Neural cell (in vitro differentiated cells): ENCODE measurements around the gene AMFR. TPM values are rescaled to one million over a fixed set of nuclear protein-coding genes. Genes with fewer than 3 reads are reported as not detected.

Experiments
- H2AFZ ChIP-seq: fragments of 200-600, 300-800 bp; sonication (generic), shearing (Covaris generic); 2 replicates; pipeline ENCODE4 v1.6.0; 2014; ENCODE audit warnings: low read depth, mild to moderate bottlenecking, antibody characterized with exemption, low read length, moderate library complexity
- H3F3A ChIP-seq: fragments of 200-600 bp; shearing (Covaris generic); 2 replicates; pipeline ENCODE4 v1.6.1; 2016; ENCODE audit warnings: mild to moderate bottlenecking, moderate library complexity, mixed read lengths, antibody characterized with exemption, low read length; ENCODE audit not compliant: insufficient read depth, poor library complexity, severe bottlenecking
- H3K27ac ChIP-seq: fragments of 200-600, 300-800 bp; sonication (generic), shearing (Covaris generic); 2 replicates; pipeline ENCODE4 v1.5.1; 2014; ENCODE audit warnings: mild to moderate bottlenecking, low read length, moderate library complexity
- H3K27me3 ChIP-seq: fragments of 300-800, 200-600 bp; sonication (generic), shearing (Covaris generic); 2 replicates; pipeline ENCODE4 v1.6.0; 2014; ENCODE audit warnings: mild to moderate bottlenecking, low read depth, low read length, moderate library complexity; ENCODE audit not compliant: insufficient read depth
- H3K36me3 ChIP-seq: fragments of 300-800, 200-600 bp; sonication (generic), shearing (Covaris generic); 2 replicates; pipeline ENCODE4 v1.5.1; 2014; ENCODE audit warnings: mild to moderate bottlenecking, antibody characterized with exemption, low read length, moderate library complexity; ENCODE audit not compliant: insufficient read depth
- H3K4me2 ChIP-seq: fragments of 300-800, 200-600 bp; sonication (generic), shearing (Covaris generic); 2 replicates; pipeline ENCODE4 v1.6.0; 2014; ENCODE audit warnings: mild to moderate bottlenecking, low read length
- H3K4me3 ChIP-seq: fragments of 300-800, 200-600 bp; sonication (generic), shearing (Covaris generic); 2 replicates; pipeline ENCODE4 v1.5.1; 2014; ENCODE audit warnings: mild to moderate bottlenecking, low read length, moderate library complexity
- H3K79me2 ChIP-seq: fragments of 200-600 bp; shearing (Covaris generic); replicated peaks from 2 replicates; pipeline ENCODE4 v1.6.0; 2014; ENCODE audit warnings: mild to moderate bottlenecking, low read length, moderate library complexity; ENCODE audit not compliant: insufficient read depth
- H3K9ac ChIP-seq: fragments of 300-800, 200-600 bp; sonication (generic), shearing (Covaris generic); 2 replicates; pipeline ENCODE4 v1.6.1; 2016; ENCODE audit warnings: mild to moderate bottlenecking, low read length, mixed read lengths
- H3K9me2 ChIP-seq: fragments of 200-600 bp; shearing (Covaris generic); 2 replicates; pipeline ENCODE4 v1.6.1; 2016; ENCODE audit warnings: mild to moderate bottlenecking, low read length, mixed read lengths; ENCODE audit not compliant: insufficient read depth
- H3K9me3 ChIP-seq: fragments of 200-600, 300-800 bp; sonication (generic), shearing (Covaris generic); 2 replicates; pipeline ENCODE4 v1.6.1; 2016; ENCODE audit warnings: mild to moderate bottlenecking, mixed run types, low read length, moderate library complexity, mixed read lengths
- H4K20me1 ChIP-seq: fragments of 200-600 bp; shearing (Covaris generic); 2 replicates; pipeline ENCODE4 v1.6.1; 2016; ENCODE audit warnings: mild to moderate bottlenecking, mixed run types; ENCODE audit not compliant: insufficient read depth
- EP300 ChIP-seq: fragments of 450-650 bp; conservative IDR thresholded peaks from 2 replicates; pipeline ENCODE4 v1.6.1; 2014; ENCODE audit warnings: antibody characterized with exemption, mild to moderate bottlenecking, moderate library complexity; ENCODE audit not compliant: poor library complexity, severe bottlenecking
- EZH2 ChIP-seq: fragments of 200-600, 300-800 bp; shearing (Covaris generic), sonication (generic); IDR thresholded peaks from 2 replicates; pipeline ENCODE4 v1.6.1; 2014; ENCODE audit warnings: antibody characterized with exemption, low read length, borderline replicate concordance, mild to moderate bottlenecking; ENCODE audit not compliant: insufficient read depth, poor library complexity, severe bottlenecking
- MXI1 ChIP-seq: fragments of 450-650 bp; conservative IDR thresholded peaks from 2 replicates; pipeline ENCODE4 v1.6.1; 2014; ENCODE audit warnings: antibody characterized with exemption, mild to moderate bottlenecking; ENCODE audit not compliant: poor library complexity, severe bottlenecking
- POLR2AphosphoS5 ChIP-seq: IDR thresholded peaks from 2 replicates; pipeline ENCODE4 v1.6.1; 2012
- RAD21 ChIP-seq: fragments of 450-650 bp; conservative IDR thresholded peaks from 2 replicates; pipeline ENCODE4 v1.6.1; 2014; ENCODE audit warnings: antibody characterized with exemption, mild to moderate bottlenecking, moderate library complexity
- SMC3 ChIP-seq: fragments of 450-650 bp; conservative IDR thresholded peaks from 2 replicates; pipeline ENCODE4 v1.6.1; 2014; ENCODE audit warnings: antibody characterized with exemption, mild to moderate bottlenecking, moderate library complexity; ENCODE audit not compliant: poor library complexity
- TAF1 ChIP-seq: IDR thresholded peaks from 2 replicates; pipeline ENCODE4 v1.6.1; 2012; ENCODE audit warnings: low read depth
- polyA plus RNA-seq: library from polyadenylated mRNA; depleted of rRNA; stranded (reverse); fragments of >200 nt; gene quantifications from 2 replicates; pipeline ENCODE4 v1.2.3, GENCODE V29; 2014
- TF ChIP-seq, protein P1 (sequence below): fragments of 450-650 bp; IDR thresholded peaks from 2 replicates; pipeline ENCODE4 v1.5.1; 2014; ENCODE audit warnings: antibody characterized with exemption, mild to moderate bottlenecking, moderate library complexity; ENCODE audit not compliant: poor library complexity, severe bottlenecking
- TF ChIP-seq, protein P2 (sequence below): IDR thresholded peaks from 2 replicates; pipeline ENCODE4 v1.6.1; 2012; ENCODE audit warnings: borderline replicate concordance

AMFR gene
- polyA plus RNA-seq, 1 donor from 2014 or later: 101 TPM

DNA sequence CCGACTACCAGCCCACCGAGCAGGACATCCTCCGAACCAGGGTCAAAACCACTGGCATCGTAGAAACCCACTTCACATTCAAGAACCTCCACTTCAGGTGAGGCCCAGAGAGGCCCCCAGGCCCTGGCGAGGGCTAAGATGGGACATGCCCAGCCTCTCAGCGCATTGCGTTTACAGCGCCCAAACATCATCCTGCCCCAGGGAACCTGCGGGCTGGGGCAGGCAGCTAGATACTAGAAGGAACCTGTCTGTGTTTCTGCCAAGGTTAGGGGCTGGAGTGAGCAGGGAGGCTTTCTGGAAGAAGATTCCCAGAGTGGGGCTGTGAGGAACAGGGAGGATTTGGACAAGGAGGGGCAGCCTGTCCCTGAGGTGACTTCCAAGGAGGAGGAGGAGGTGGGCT, 90.6 kb downstream of the AMFR start:
- TF ChIP-seq TAF1: no peak
- Histone ChIP-seq H3K36me3 (peaks cover 4% of the 10 kb centered on the region), H3K27me3 (no peaks in the 10 kb centered on the region), H4K20me1 (no peaks in the 10 kb centered on the region), H3K9me2 (no peaks in the 10 kb centered on the region), H2AFZ (no peak overlapping the region), H3K27ac (no peak overlapping the region), H3K4me3 (no peak overlapping the region), H3K9me3 (no peaks in the 10 kb centered on the region), H3K9ac (no peak overlapping the region), H3K4me2 (no peak overlapping the region), H3K79me2 (no peaks in the 10 kb centered on the region), H3F3A (no peaks in the 10 kb centered on the region)

DNA sequence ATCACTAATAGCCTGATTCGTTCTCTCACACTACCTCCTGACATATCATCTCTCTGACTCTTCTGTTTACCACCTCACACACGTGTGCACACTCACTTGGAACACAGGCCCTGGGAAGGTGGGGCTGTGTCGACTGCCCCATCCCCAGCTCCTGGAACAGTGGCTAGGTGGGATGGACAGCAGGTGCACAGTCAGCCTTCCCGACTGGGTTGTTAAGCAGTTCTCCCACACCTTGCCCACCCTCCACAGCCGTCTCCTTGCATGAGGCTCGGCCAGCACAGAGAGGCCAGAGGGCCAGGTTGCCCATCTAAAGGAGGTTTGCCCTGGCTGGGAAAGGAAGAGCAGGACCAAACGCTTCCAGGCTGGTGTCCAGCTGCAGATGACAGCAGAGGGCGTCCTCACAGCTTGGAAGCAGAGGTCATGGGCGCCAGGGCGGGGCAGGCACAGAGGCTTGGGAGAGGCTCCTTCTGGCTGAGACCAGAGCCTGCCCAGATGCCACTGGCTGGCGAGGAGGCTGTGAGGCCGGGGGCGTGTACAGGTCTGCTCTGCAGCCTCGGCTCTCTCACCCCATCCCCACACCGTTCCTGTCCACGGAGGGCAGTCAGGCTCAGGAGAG, 92.8 kb downstream of the AMFR start:
- H2AFZ ChIP-seq: no peak overlapping the region
- no peak overlapping the region for H3K4me3 ChIP-seq
- H3K4me2 ChIP-seq: no peak overlapping the region
- H3K9me3 ChIP-seq: no peaks in the 10 kb centered on the region
- H3K27me3 ChIP-seq: no peaks in the 10 kb centered on the region
- H3K36me3 ChIP-seq: peaks cover 10% of the 10 kb centered on the region
- no peaks in the 10 kb centered on the region for H3K9me2 ChIP-seq
- no peak overlapping the region for H3K27ac ChIP-seq
- H3K9ac ChIP-seq: no peak overlapping the region
- H4K20me1 ChIP-seq: no peaks in the 10 kb centered on the region
- TF ChIP-seq POLR2AphosphoS5 (no peak), TAF1 (no peak), SMC3 (no peak), RAD21 (no peak), MXI1 (no peak), EP300 (no peak), EZH2 (no peak)
- TF ChIP-seq, protein P1, sequence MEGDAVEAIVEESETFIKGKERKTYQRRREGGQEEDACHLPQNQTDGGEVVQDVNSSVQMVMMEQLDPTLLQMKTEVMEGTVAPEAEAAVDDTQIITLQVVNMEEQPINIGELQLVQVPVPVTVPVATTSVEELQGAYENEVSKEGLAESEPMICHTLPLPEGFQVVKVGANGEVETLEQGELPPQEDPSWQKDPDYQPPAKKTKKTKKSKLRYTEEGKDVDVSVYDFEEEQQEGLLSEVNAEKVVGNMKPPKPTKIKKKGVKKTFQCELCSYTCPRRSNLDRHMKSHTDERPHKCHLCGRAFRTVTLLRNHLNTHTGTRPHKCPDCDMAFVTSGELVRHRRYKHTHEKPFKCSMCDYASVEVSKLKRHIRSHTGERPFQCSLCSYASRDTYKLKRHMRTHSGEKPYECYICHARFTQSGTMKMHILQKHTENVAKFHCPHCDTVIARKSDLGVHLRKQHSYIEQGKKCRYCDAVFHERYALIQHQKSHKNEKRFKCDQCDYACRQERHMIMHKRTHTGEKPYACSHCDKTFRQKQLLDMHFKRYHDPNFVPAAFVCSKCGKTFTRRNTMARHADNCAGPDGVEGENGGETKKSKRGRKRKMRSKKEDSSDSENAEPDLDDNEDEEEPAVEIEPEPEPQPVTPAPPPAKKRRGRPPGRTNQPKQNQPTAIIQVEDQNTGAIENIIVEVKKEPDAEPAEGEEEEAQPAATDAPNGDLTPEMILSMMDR: no peak
- TF ChIP-seq, protein P2, sequence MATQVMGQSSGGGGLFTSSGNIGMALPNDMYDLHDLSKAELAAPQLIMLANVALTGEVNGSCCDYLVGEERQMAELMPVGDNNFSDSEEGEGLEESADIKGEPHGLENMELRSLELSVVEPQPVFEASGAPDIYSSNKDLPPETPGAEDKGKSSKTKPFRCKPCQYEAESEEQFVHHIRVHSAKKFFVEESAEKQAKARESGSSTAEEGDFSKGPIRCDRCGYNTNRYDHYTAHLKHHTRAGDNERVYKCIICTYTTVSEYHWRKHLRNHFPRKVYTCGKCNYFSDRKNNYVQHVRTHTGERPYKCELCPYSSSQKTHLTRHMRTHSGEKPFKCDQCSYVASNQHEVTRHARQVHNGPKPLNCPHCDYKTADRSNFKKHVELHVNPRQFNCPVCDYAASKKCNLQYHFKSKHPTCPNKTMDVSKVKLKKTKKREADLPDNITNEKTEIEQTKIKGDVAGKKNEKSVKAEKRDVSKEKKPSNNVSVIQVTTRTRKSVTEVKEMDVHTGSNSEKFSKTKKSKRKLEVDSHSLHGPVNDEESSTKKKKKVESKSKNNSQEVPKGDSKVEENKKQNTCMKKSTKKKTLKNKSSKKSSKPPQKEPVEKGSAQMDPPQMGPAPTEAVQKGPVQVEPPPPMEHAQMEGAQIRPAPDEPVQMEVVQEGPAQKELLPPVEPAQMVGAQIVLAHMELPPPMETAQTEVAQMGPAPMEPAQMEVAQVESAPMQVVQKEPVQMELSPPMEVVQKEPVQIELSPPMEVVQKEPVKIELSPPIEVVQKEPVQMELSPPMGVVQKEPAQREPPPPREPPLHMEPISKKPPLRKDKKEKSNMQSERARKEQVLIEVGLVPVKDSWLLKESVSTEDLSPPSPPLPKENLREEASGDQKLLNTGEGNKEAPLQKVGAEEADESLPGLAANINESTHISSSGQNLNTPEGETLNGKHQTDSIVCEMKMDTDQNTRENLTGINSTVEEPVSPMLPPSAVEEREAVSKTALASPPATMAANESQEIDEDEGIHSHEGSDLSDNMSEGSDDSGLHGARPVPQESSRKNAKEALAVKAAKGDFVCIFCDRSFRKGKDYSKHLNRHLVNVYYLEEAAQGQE: no peak
- H3K79me2 ChIP-seq: no peaks in the 10 kb centered on the region
- no peaks in the 10 kb centered on the region for H3F3A ChIP-seq
